ENCODE data around the gene AQP12A. TPM values are rescaled to one million over a fixed set of nuclear protein-coding genes. Genes with fewer than 3 reads are reported as not detected.
"Not testable (repeated sequence)": the region's sequence is repeated elsewhere in the genome, so short reads cannot be mapped to it uniquely, and the experiment has no call there.

Gene AQP12A
- total and polyA plus RNA-seq, 5 donors from 2014 or later, result not detected

DNA sequence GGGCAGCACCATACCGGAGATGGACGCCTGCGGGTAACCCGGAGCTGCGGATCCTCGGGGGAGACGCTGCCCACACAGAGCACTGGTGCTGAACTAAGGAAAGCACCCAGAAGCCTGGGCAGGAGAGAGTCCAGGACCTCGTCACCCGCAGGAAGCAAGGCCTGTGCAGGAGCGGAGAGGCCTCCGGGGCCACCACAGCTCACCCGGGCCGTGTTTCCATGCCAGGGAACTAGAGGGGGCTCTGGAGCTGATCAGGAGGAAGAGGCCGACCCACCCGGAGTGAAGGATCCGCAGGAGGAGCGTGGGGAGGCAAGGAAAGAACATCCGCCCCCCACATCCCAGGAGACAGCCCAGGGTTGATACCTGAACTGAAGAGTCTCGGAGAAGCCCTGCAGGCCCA is 12.8 kb upstream of the AQP12A start:
- not testable (repeated sequence) for H3K27me3 ChIP-seq (ENCODE audit: control insufficient read depth, insufficient read depth, low read length); ATAC-seq (ENCODE audit: low read depth in 2 of 2); H3K27me3 Mint-ChIP-seq; H3K4me1 ChIP-seq (ENCODE audit: control insufficient read depth, insufficient read depth, low read length, poor library complexity, severe bottlenecking); H3K4me3 ChIP-seq (ENCODE audit: low read depth, low read length); H3K36me3 Mint-ChIP-seq; H3K4me1 Mint-ChIP-seq; H3K36me3 ChIP-seq (ENCODE audit: control insufficient read depth, insufficient read depth, low read length); H3K9me3 Mint-ChIP-seq; H3K27ac ChIP-seq (ENCODE audit: insufficient read depth, low read length, poor library complexity, severe bottlenecking); H3K4me3 Mint-ChIP-seq; H3K9me3 ChIP-seq (ENCODE audit: control insufficient read depth in 2 of 2, low read length in 2 of 2); H3K27ac Mint-ChIP-seq; DNase-seq

DNA sequence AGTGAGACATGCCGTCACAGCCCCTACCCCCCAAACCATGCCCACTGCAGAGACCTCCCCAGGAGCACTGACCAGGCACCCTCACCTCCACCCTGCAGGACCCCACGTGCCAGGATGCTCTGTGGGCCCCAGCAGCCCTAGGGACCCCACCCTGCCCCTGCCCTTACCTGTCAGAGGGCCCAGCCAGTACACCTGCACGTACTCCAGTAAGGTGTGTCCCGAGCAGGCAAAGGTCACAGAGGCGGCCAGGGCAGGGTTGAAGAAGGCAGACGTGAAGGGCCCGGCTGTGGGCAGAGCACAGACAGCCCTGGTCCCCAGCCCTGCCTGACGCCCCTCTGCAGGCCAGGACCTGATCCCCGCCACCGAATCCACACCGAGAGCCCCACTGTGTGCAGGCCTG is 11.5 kb upstream of the AQP12A start:
- not testable (repeated sequence) for ATAC-seq (ENCODE audit: low read depth in 2 of 2); H3K36me3 Mint-ChIP-seq; H3K4me3 Mint-ChIP-seq

DNA sequence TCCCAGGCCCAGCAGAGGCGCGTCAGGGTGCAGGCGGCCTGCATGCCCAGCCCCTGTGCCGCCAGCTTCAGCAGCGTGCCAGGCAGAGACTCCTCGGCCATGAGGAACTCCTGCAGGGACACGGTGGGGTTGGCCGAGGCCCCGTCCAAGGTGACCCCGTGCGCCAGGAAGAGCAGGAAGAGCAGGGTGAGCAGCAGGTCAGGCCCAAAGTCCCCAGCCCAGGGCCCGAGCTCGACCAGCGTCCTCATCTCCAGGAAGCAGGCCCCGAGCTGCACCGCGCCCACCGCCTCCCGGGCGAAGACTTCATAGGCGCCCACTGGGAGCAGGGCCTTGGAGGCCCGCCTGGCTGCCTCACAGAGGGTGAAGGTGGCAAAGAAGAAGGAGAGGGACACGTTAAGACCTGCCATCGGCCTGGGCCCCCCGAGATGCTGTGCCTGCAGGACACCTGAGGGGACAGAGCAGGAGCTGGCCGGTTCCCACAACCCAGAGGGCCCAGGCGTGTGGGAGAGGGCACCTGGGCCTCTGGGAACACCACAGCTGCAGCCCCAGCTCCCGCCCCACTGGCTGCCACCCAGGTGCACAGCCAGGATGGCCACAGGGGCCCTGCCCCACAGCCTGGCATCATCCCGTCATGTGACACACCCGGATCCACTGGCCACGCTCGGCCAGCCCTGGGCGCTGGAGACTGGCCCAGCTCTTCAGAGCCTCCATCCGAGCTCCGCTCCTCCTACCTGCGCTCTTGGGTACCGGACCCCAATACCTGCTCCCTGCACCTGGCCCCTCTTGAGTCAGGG is 9.0 kb upstream of the AQP12A start, which contains the start of gene AQP12B:
Gene AQP12B (minus strand): TSS at position 455 of the 794 bp plus-strand sequence. CDS start 48 bp downstream, at position 407.
- not testable (repeated sequence) for H3K27me3 Mint-ChIP-seq; H3K9me3 ChIP-seq (ENCODE audit: control insufficient read depth in 2 of 2, low read length in 2 of 2); H3K36me3 ChIP-seq (ENCODE audit: control insufficient read depth, insufficient read depth, low read length); H3K9me3 Mint-ChIP-seq; H3K4me3 ChIP-seq (ENCODE audit: low read depth, low read length); H3K4me1 Mint-ChIP-seq; H3K27me3 ChIP-seq (ENCODE audit: control insufficient read depth, insufficient read depth, low read length); DNase-seq; H3K4me1 ChIP-seq (ENCODE audit: control insufficient read depth, insufficient read depth, low read length, poor library complexity, severe bottlenecking); H3K27ac ChIP-seq (ENCODE audit: insufficient read depth, low read length, poor library complexity, severe bottlenecking); H3K27ac Mint-ChIP-seq; H3K36me3 Mint-ChIP-seq
- peak within 1 kb of the TSS in 2 of 4 donors; percentile 21 to 50 for H3K4me3 Mint-ChIP-seq
- ATAC-seq (ENCODE audit: low read depth in 2 of 2), result peak in 1 of 2 donors; percentile 14

More for the DNA sequence above, 11.5 kb upstream of the AQP12A start:
- not testable (repeated sequence) for H3K9me3 ChIP-seq (ENCODE audit: control insufficient read depth in 2 of 2, low read length in 2 of 2); H3K27ac ChIP-seq (ENCODE audit: insufficient read depth, low read length, poor library complexity, severe bottlenecking); H3K27me3 Mint-ChIP-seq; H3K36me3 ChIP-seq (ENCODE audit: control insufficient read depth, insufficient read depth, low read length); H3K9me3 Mint-ChIP-seq; H3K27me3 ChIP-seq (ENCODE audit: control insufficient read depth, insufficient read depth, low read length); DNase-seq; H3K4me1 ChIP-seq (ENCODE audit: control insufficient read depth, insufficient read depth, low read length, poor library complexity, severe bottlenecking); H3K27ac Mint-ChIP-seq; H3K4me1 Mint-ChIP-seq; H3K4me3 ChIP-seq (ENCODE audit: low read depth, low read length)

DNA sequence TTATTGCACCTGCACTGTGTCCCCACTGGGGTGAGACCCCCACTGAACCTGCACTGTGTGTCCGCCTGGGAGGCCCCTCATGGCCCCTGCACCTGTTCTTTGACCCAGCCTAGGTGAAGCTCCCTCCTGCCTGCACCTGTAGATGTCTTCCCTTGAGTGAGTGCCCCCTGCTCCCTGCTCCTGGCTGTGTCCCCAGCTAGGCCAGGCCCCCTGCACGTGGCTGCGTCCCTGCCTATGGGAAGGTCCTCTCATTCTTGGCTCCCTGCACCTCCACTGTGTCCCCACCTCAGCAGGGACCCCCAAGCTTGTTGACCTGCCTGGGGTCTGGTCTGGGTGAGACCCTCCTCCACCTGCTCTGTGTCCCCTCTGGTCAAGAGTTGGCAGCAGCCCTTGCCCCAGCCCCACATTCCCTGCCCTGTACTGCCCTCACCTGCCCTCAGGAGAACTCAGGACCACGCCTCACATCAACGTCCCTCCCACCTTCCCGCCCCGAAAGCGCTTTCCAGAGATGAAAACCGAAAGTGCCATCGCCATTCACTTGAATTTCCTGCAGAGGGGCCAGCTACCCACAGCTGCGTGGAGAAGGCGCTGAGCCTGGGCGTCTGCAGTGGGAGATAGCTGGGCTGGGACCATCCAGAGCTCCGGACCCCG is 8.2 kb upstream of the AQP12A start:
- not testable (repeated sequence) for H3K4me1 Mint-ChIP-seq; H3K9me3 ChIP-seq (ENCODE audit: control insufficient read depth in 2 of 2, low read length in 2 of 2); H3K27ac ChIP-seq (ENCODE audit: insufficient read depth, low read length, poor library complexity, severe bottlenecking); H3K4me1 ChIP-seq (ENCODE audit: control insufficient read depth, insufficient read depth, low read length, poor library complexity, severe bottlenecking); H3K27me3 Mint-ChIP-seq; H3K27me3 ChIP-seq (ENCODE audit: control insufficient read depth, insufficient read depth, low read length); H3K9me3 Mint-ChIP-seq; H3K36me3 ChIP-seq (ENCODE audit: control insufficient read depth, insufficient read depth, low read length); DNase-seq; H3K36me3 Mint-ChIP-seq; H3K4me3 ChIP-seq (ENCODE audit: low read depth, low read length); H3K27ac Mint-ChIP-seq
- peak in 1 of 2 donors; percentile 23 for ATAC-seq (ENCODE audit: low read depth in 2 of 2)
- H3K4me3 Mint-ChIP-seq, result peak overlapping the region in 2 of 4 donors; percentile 21 to 50

DNA sequence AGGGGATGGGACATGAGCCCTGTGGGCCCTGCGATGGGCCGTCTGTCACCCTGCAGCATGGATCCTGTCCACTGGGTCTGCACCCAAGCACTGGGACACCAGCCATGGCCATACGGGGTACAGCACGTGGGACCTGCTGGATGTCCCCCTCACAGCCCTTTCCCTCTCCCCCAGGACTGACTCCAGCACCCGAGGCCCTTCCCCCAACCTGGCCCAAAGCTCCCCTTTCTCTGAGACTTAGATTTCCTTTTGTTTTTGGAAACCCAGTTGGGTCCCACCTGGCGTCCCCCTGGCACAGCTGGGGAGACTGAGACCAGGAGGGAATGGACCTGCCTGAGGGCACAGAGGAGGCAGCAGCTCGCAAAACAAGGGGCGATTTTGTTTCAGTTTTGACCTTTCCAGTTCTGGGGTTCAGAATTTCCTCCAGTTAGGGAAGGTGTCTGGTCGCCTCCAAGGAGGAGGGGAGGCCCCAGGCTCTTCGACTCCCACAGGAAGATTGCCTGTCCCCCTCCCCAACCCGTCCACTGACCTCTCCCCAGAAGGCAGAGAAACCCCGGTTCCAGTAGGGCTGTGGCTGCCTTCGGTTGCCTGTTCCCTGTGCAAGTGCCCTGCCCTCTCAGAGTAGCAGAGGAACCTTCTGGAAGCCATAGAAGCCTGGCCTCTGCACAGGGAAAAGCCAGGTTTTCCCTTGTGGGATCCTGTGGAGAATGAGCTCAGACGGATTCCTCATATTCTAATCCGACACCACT is 7.5 kb upstream of the AQP12A start:
- not testable (repeated sequence) for H3K9me3 ChIP-seq (ENCODE audit: control insufficient read depth in 2 of 2, low read length in 2 of 2); H3K36me3 ChIP-seq (ENCODE audit: control insufficient read depth, insufficient read depth, low read length); H3K4me1 Mint-ChIP-seq; ATAC-seq (ENCODE audit: low read depth in 2 of 2); H3K27ac Mint-ChIP-seq; DNase-seq; H3K27ac ChIP-seq (ENCODE audit: insufficient read depth, low read length, poor library complexity, severe bottlenecking); H3K4me3 ChIP-seq (ENCODE audit: low read depth, low read length); H3K9me3 Mint-ChIP-seq; H3K27me3 Mint-ChIP-seq; H3K27me3 ChIP-seq (ENCODE audit: control insufficient read depth, insufficient read depth, low read length); H3K4me1 ChIP-seq (ENCODE audit: control insufficient read depth, insufficient read depth, low read length, poor library complexity, severe bottlenecking); H3K36me3 Mint-ChIP-seq
- H3K4me3 Mint-ChIP-seq, result peak overlapping the region in 3 of 4 donors; percentile 21 to 62 (median 21)

DNA sequence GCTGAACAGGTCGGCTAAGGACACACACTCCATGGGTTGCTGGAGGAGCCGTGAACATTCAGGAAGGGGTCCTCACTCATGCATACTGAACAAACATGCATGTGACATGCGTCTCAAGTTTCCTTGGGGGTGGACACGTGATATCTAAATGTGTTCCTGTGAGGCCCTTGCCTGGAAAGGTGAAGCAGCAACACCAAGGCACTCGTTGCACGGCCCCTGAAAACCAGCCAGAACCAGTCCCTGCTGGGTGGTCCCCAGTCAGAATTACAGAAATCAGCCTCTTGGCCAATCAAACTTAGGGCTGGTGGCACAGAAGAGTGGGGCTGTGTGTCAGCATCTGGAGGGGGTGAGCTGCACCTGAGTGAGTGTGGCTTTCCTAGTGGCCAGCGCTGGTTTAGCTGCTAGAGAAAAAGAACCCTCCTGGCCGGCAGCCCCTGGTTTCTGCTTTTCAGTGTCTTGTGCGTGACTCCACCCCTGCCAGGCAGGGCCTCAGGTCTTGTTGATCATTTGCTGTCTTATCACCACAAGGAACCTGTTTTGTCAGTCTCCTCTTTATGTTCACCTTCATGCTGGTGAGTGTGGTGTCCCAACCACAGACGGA is 5.8 kb upstream of the AQP12A start:
- H3K36me3 Mint-ChIP-seq, result no peaks in the 10 kb centered on the region
- H3K27ac Mint-ChIP-seq, result no peak overlapping the region
- H3K27me3 Mint-ChIP-seq, result no peaks in the 10 kb centered on the region
- DNase-seq (no peak), ATAC-seq (ENCODE audit: low read depth in 2 of 2) (no peak)
- Histone ChIP-seq H3K27ac (ENCODE audit: insufficient read depth, low read length, poor library complexity, severe bottlenecking) (no peak overlapping the region), H3K36me3 (ENCODE audit: control insufficient read depth, insufficient read depth, low read length) (no peaks in the 10 kb centered on the region), H3K27me3 (ENCODE audit: control insufficient read depth, insufficient read depth, low read length) (no peaks in the 10 kb centered on the region), H3K4me1 (ENCODE audit: control insufficient read depth, insufficient read depth, low read length, poor library complexity, severe bottlenecking) (no peaks in the 10 kb centered on the region), H3K4me3 (ENCODE audit: low read depth, low read length) (no peak overlapping the region), H3K9me3 (ENCODE audit: control insufficient read depth in 2 of 2, low read length in 2 of 2) (no peaks in the 10 kb centered on the region)
- no peak overlapping the region for H3K4me3 Mint-ChIP-seq
- no peaks in the 10 kb centered on the region for H3K9me3 Mint-ChIP-seq
- peaks cover 0 to 9% (median 1%) of the 10 kb centered on the region in 4 donors for H3K4me1 Mint-ChIP-seq

DNA sequence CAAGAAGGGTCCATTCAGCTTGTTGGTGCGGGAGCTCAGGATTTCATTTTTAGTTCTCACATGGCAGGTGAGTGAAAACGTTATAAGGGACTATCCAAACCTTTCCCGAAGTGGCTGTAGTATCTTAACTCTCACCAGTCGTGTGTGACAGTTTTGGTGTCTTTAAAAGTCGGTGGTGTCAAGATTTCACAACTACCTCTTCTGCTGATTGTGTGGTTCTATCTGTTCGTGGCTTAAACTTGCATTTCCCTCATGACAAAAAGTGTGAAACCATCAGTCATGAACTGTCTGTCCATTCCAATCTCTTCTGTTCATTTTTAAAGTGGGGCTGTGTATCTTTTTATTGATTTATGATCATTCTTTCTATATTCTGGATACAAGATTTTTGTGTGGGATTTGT is 5.2 kb upstream of the AQP12A start:
- Histone ChIP-seq H3K36me3 (ENCODE audit: control insufficient read depth, insufficient read depth, low read length) (no peaks in the 10 kb centered on the region), H3K4me3 (ENCODE audit: low read depth, low read length) (no peak overlapping the region), H3K9me3 (ENCODE audit: control insufficient read depth in 2 of 2, low read length in 2 of 2) (no peaks in the 10 kb centered on the region), H3K27ac (ENCODE audit: insufficient read depth, low read length, poor library complexity, severe bottlenecking) (no peak overlapping the region), H3K4me1 (ENCODE audit: control insufficient read depth, insufficient read depth, low read length, poor library complexity, severe bottlenecking) (no peaks in the 10 kb centered on the region), H3K27me3 (ENCODE audit: control insufficient read depth, insufficient read depth, low read length) (no peaks in the 10 kb centered on the region)
- Mint-ChIP-seq H3K36me3 (no peaks in the 10 kb centered on the region), H3K27ac (no peak overlapping the region), H3K27me3 (no peaks in the 10 kb centered on the region), H3K9me3 (no peaks in the 10 kb centered on the region), H3K4me3 (peak overlapping the region in 1 of 4 donors; percentile 27), H3K4me1 (peaks cover 0 to 9% (median 1%) of the 10 kb centered on the region in 4 donors)
- no peak for ATAC-seq (ENCODE audit: low read depth in 2 of 2)
- no peak for DNase-seq

Measured in CD4-positive, CD25-positive, alpha-beta regulatory T cell (primary cell).